AG09319 (cell line): ENCODE measurements around the gene TAGLN2.

Experiments used
- DNase-seq: peaks from one replicate; pipeline ENCODE4 v3.0.0-alpha.2; 2010; ENCODE audit warnings: low read depth; ENCODE audit errors: extremely low read depth
- TF ChIP-seq, protein P1 (sequence below): IDR thresholded peaks from 2 replicates; pipeline ENCODE4 v1.5.1; 2011; ENCODE audit warnings: low read depth, mild to moderate bottlenecking, inconsistent platforms, low read length, moderate library complexity

TAGLN2 gene

DNA sequence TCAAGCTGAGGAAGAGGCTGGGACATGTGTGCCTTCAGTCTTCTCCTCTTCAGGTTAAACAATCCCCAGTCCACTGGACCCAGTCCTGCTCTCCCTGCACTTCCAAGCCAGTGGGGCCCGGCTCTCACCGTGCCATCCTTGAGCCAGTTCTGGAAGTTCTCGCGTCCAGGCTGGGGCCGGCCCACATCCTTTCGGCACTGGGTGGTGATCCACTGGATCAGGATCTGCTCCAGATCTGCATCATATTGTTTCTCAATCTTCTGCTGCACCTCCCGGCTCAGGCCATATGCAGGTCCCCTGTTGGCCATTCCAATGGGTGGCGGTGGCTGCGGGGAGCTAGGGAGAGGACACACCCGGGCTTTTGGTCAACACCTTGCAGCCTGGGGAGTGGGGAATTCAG is 5.1 kb downstream of the TAGLN2 start:
- no peak for DNase-seq
- TF ChIP-seq, protein P1, sequence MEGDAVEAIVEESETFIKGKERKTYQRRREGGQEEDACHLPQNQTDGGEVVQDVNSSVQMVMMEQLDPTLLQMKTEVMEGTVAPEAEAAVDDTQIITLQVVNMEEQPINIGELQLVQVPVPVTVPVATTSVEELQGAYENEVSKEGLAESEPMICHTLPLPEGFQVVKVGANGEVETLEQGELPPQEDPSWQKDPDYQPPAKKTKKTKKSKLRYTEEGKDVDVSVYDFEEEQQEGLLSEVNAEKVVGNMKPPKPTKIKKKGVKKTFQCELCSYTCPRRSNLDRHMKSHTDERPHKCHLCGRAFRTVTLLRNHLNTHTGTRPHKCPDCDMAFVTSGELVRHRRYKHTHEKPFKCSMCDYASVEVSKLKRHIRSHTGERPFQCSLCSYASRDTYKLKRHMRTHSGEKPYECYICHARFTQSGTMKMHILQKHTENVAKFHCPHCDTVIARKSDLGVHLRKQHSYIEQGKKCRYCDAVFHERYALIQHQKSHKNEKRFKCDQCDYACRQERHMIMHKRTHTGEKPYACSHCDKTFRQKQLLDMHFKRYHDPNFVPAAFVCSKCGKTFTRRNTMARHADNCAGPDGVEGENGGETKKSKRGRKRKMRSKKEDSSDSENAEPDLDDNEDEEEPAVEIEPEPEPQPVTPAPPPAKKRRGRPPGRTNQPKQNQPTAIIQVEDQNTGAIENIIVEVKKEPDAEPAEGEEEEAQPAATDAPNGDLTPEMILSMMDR, result no peak

DNA sequence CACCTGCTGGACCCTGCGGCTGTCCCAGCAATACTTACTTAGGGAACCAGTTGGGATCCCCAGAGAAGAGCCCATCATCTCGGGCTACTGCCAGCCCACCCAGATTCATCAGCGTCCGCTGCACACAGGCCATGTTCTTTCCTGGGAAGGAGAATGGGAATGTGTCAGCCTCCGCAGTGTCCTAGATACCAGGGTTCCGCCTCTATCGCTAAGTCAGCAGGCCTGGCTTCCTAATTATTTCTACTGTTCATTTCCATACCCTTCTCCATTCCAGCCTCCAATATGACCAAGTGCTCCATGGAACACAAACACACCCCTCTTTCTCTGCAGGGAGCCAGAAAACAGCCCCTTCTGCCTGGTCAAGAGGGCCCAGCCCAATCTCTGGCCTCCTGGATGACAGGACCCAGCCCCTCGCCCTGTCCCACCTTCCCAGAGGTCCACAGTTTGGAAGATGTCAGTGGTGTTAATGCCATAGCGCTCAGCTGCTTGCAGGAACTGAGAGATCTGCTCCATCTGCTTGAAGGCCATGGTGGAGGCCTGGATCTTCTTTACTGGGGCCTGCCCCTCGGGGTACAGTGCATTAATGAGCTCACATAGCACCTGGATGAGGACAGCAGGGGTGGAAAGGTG is 6.0 kb downstream of the TAGLN2 start:
- TF ChIP-seq, protein P1, result no peak
- DNase-seq, result no peak

DNA sequence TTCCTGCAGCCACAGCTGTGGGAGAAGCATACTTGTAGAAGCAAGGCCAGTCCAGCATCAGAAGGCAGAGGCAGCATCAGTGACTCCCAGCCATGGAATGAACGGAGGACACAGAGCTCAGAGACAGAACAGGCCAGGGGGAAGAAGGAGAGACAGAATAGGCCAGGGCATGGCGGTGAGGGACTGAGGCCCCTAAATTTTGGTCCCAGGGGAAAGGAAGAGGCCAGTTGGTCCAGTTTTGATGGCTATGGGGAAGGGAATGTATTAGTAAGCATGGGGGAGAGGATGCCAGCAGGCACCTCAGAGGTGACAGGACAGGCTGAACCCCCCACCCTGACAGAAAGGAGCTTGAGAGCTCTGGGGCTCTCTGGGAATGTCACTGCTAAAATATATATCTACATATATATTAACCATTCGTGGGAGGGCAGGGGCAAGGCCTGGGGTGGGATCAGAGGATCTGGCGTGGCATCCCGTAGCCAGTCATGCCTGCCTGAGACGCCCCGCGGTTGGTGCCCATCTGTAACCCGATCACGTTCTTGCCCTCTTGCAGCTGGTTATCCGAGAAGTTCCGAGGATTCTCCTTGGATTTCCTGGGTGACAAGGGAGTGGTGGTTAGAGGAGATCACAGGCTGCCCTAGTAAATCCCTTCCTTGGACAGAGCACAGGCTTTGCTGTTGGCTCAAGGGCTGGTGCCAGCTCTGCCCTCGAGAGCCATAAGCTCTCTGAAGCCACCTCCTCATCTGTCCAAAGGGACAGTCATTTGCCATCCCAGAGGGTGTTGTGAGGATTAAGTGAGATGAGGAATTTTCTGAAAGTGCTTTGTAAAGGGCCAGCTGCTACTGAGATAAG is 6.7 kb downstream of the TAGLN2 start:
- TF ChIP-seq, protein P1, result no peak
- DNase-seq, result no peak

DNA sequence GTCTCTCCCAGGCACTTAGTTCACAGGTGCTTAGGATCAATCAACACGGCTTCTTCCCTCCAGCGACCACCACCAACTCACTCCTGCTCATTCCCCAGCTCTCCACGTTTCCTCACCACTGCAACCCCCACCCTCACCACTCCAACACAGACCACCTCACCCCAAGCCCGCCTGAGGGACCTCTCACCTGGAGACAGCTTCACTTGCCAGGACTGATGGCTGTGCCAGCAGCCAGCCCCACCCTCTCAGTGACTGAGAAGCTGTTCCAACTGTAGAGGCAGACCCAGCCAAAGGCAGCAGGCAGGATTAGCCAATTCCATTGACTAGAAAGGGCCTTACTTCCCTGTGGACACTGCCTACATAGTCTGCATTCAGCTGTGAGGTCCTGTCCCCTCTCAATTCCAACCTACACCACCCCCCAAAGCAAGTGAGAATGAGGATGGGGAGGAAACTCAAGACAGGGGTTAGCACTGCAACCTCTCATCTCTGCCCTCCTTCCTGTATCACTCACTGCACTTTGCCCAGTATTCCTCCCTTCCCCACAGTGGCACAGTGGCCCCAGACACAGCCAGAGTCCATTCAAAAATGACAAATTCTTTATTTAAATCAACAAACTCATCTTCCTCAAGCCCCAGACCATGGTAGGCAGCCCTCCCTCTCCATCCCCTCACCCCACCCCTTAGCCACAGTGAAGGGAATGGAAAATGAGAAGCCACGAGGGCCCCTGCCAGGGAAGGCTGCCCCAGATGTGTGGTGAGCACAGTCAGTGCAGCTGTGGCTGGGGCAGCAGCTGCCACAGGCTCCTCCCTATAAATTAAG is 7.6 kb downstream of the TAGLN2 start:
- no peak for DNase-seq
- TF ChIP-seq, protein P1, result no peak

DNA sequence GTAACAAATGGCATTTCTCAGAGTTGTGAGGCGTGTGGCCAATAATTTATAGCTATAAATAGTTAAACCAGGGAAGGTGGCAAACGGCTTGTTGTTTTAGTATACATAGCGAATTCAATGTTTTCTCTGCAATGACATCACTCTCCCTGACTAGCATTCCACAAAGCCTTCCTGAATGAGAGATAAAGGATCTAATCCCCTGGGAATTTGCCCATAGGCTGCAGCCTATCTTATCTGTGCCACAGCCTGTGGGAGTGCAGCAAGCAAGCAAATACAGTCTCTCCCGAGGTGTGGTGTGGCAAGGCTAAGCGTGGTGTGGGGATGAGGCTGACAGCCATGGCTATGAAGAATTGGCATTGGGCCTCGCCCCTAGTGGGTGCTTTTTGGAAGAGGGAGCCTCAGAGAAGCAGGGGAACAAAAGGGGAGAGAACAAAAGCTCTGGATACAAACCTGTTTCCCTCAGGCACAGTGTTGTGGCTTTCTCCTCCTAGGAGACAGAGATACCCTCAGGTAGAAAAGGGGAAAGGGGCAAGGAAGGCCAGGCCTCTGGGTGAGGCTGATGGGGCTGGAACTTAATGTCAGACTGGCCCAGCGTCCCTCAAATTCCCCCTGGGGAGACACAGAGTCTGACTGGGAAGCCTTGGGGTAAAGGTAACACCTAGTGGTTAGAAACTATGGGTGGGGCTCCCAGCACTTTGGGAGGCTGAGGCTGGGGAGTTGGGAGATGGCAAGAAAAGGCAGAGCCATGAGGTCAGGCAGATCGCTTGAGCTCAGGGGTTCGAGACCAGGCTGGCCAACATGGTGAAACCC is 8.9 kb downstream of the TAGLN2 start:
- DNase-seq, result no peak
- TF ChIP-seq, protein P1, result no peak

DNA sequence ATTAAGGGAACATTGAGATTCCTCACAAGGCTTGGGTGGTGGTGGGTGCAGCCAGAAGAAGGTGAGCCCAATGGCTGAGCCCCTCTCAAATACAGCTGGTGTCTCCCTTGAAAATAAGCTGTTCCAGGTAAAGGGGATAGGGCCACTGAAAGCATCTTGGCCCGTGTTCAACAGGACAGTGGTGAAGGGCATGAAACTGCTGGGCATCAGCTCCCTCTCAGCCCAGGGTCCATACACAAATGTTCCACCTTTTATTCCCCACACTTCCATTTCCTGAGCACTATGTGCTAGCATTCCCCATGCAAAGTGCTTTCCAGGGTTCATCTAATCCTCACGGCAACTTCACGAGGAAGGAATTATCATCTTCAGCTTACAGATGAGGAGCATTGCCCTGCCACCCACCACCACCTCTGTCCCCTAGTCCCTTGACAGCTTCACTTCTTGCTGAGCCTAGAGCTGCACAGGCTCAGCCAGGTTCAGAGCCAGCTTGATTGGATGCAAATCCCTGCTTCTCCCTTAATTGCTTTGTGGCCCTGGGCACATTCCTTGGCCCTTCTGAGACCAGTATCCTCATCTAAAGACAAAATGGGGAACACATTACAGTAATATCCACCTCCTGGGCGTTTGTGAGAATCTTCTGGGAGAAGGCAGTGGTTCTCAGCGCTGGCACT is 9.6 kb downstream of the TAGLN2 start:
- DNase-seq, result no peak
- TF ChIP-seq, protein P1, result no peak
